GM12878 (cell line): ENCODE measurements around the gene NFATC2. TPM values are rescaled to one million over a fixed set of nuclear protein-coding genes. Genes with fewer than 3 reads are reported as not detected.

Source experiments
- ATAC-seq: fragments of 200-7000 bp; cut with Tn5 transposase; 3 replicates; pipeline ENCODE4 v1.9.1; 2020; ENCODE audit warnings: mild to moderate bottlenecking, moderate library complexity
- BruUV-seq: library from RNA; stranded (reverse); fragments of 400-500 nt; replicated peaks from 2 replicates; lab custom pipeline; 2021; lab: Mats Ljungman, UMichigan
- CTCF ChIA-PET: fragments of 300-600 bp; sonication (Branson Sonifier 250); formaldehyde crosslinking; extraction: SDS; loops from one replicate; lab custom pipeline; 2021; ENCODE audit warnings: inconsistent platforms; lab: Yijun Ruan, JAX
- POLR2A ChIA-PET: fragments of 350-600 bp; formaldehyde crosslinking; extraction: SDS; loops from one replicate; lab custom pipeline; 2021; ENCODE audit warnings: inconsistent platforms; lab: Charles Lee
- RAD21 ChIA-PET: fragments of 300-600 bp; sonication (Branson Sonifier 250); formaldehyde crosslinking; loops from one replicate; lab custom pipeline; 2023; ENCODE audit warnings: antibody characterized with exemption; ENCODE audit not compliant: unreplicated experiment; lab: Charles Lee
- SMC1A ChIA-PET: fragments of 300-600 bp; sonication (Branson Sonifier 250); formaldehyde crosslinking; loops from one replicate; lab custom pipeline; 2023; ENCODE audit not compliant: unreplicated experiment, uncharacterized antibody; lab: Charles Lee
- DNase-seq: peaks from one replicate; pipeline ENCODE4 v3.0.0-alpha.2; 2011; ENCODE audit warnings: low read depth, low spot score
- FAIRE-seq: peaks from 3 replicates; lab custom pipeline; 2011; peaks lifted over from hg19 to GRCh38; lab: Jason Lieb, UNC
- H2AFZ ChIP-seq: 2 replicates; pipeline ENCODE4 v1.6.0; 2011; ENCODE audit warnings: low read depth, low read length, control low read depth; ENCODE audit not compliant: control insufficient read depth
- H3K27ac ChIP-seq: 2 replicates; pipeline ENCODE4 v1.5.1; 2011; ENCODE audit warnings: control low read depth; ENCODE audit not compliant: control insufficient read depth, insufficient read depth
- H3K27me3 ChIP-seq, 2 experiments: replicated peaks in 1 of 2; 2 replicates each; pipeline versions ENCODE4 v1.6.0 to v1.6.1; 2011; ENCODE audit warnings: low read length in 1 of 2; ENCODE audit not compliant: control insufficient read depth in 2 of 2, insufficient read depth in 2 of 2
- H3K36me3 ChIP-seq, 2 experiments: 2 replicates each; pipeline ENCODE4 v1.5.1; 2011; ENCODE audit warnings: low read length in 1 of 2; ENCODE audit not compliant: control insufficient read depth in 2 of 2, insufficient read depth in 2 of 2
- H3K4me1 ChIP-seq: 2 replicates; pipeline ENCODE4 v1.6.1; 2011; ENCODE audit warnings: mild to moderate bottlenecking, low read length, moderate library complexity, mixed read lengths; ENCODE audit not compliant: control insufficient read depth, insufficient read depth
- H3K4me2 ChIP-seq: 2 replicates; pipeline ENCODE4 v1.6.0; 2011; ENCODE audit warnings: control low read depth; ENCODE audit not compliant: control insufficient read depth, insufficient read depth
- H3K4me3 ChIP-seq: fragments of 200-600 bp; sonication (generic); 2 replicates; pipeline ENCODE4 v1.5.1; 2016
- H3K79me2 ChIP-seq: 2 replicates; pipeline ENCODE4 v1.6.0; 2011; ENCODE audit warnings: low read length; ENCODE audit not compliant: control insufficient read depth, insufficient read depth
- H3K9ac ChIP-seq: 2 replicates; pipeline ENCODE4 v1.8.0; 2011; ENCODE audit warnings: low read length, control low read depth, mixed read lengths; ENCODE audit not compliant: control insufficient read depth, insufficient read depth
- H3K9me3 ChIP-seq: replicated peaks from 3 replicates; pipeline ENCODE4 v1.5.1; 2011; ENCODE audit warnings: mild to moderate bottlenecking, low read length; ENCODE audit not compliant: control insufficient read depth, insufficient read depth
- H4K20me1 ChIP-seq: 2 replicates; pipeline ENCODE4 v1.6.0; 2011; ENCODE audit not compliant: control insufficient read depth, insufficient read depth
- CBFB ChIP-seq: IDR thresholded peaks from 2 replicates; pipeline ENCODE4 v1.6.1; 2016; ENCODE audit warnings: antibody characterized with exemption, low read depth
- ELK1 ChIP-seq: IDR thresholded peaks from 2 replicates; pipeline ENCODE4 v1.6.1; 2012; ENCODE audit warnings: low read depth, low read length, improper control_type of control experiment
- FOXM1 ChIP-seq: IDR thresholded peaks from 2 replicates; pipeline ENCODE4 v1.6.1; 2012; ENCODE audit warnings: low read depth, mild to moderate bottlenecking, inconsistent platforms, low read length, moderate library complexity
- HCFC1 ChIP-seq: fragments of 150-350 bp; IDR thresholded peaks from 2 replicates; pipeline ENCODE4 v1.6.1; 2014; ENCODE audit warnings: low read length
- NR2C2 ChIP-seq: IDR thresholded peaks from 2 replicates; pipeline ENCODE4 v1.6.1; 2011; ENCODE audit warnings: borderline replicate concordance, low read depth; ENCODE audit not compliant: control insufficient read depth, insufficient read length
- WGBS: methylation state at CpG from one replicate; pipeline ENCODE4 v1.1.6; 2016; ENCODE audit warnings: low lambda C conversion rate; ENCODE audit not compliant: insufficient replicate concordance, insufficient coverage; ENCODE audit errors: missing lambda C conversion rate; 5-methylcytosine and 5-hydroxymethylcytosine counted together
- in situ Hi-C: fragments of 300-500 bp; cut with MboI; formaldehyde crosslinking; loops from 9 replicates; pipeline ENCODE4 v1.14.3; 2018; ENCODE audit warnings: mixed read lengths
- intact Hi-C: fragments of 100-400 bp; cut with micrococcal nuclease; formaldehyde crosslinking; loops from one replicate; pipeline ENCODE4 v1.14.2; 2022; ENCODE audit not compliant: unreplicated experiment
- polyA plus RNA-seq, 11 experiments: library from polyadenylated mRNA; depleted of rRNA in 4 of 11; unstranded in 6 of 11; stranded (reverse) in 5 of 11; fragments of >200 nt; fragmentation: Nextera tagmentation in 4 of 11; fragmentation: Illumina TruSeq in 1 of 11; extraction: Ambion mirVana in 4 of 11; extraction: Trizol in 1 of 11; gene quantifications; 1 replicate in 1 of 11; 2 replicates in 10 of 11; pipeline versions ENCODE4 v1.2.1 to v1.2.3, GENCODE V29; 2011 to 2016; ENCODE audit warnings: inconsistent platforms in 2 of 11, missing spikeins in 2 of 11, low read depth in 1 of 11
- total RNA-seq, 4 experiments: library from RNA; depleted of rRNA in 3 of 4; stranded (reverse); fragments of >200 nt in 3 of 4; fragmentation: Illumina TruSeq in 1 of 4; extraction: Trizol in 1 of 4; gene quantifications; 2 replicates each; pipeline versions ENCODE4 v1.2.1 to v1.2.3, GENCODE V29; 2013 to 2021
- TF ChIP-seq, protein P1 (sequence below): fragments of 450-650 bp; formaldehyde crosslinking; IDR thresholded peaks from 2 replicates; pipeline ENCODE4 v1.5.0; 2022; ENCODE audit warnings: mild to moderate bottlenecking, missing genetic modification characterization

Gene NFATC2
- total and polyA plus RNA-seq, 10 of the 15 experiments (the other 5 are each of a cell fraction or from before 2014, with no cell fraction given) = 3.3 to 20.0 (median 7.3) TPM

DNA sequence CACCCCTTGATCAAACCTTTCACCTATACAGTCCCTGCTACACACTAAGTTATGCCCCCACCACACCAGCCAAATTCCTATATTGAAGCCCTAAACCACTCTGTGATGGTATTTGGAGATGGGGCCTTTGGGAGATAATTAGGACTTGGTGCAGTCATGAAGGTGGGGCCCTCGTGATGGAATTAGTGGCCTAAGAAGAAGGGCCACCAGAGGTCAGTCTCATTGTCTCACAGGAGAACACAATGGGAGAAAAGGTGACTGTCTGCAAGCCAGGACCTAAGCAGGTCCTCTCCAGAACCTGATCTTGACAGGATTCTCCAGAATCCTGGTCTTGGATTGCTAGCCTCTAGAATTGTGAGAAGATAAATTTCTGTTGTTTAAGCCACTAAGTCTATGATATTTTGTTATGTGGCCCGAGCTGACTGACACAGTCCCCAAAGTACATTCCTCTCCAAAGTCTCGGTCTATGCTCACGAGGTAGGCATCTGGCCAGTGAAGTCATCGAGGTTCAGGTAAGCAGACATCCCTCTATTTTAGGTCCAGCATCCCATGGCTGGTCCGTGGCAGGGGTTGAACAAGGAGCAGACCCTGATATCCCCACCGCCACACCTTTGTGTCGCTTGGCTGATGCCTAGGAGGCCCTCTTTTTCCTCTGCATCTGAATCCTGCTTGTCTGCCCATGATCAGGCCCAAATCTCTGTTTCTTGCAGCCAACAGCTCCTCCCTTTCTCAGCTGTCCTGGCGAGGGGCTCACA is 138.9 kb downstream of the NFATC2 start:
- ChIA-PET SMC1A (interaction anchor here (1.0 to 2.4 kb wide), 11 partner anchors 10 to 609 kb away, joined by 3 to 12 read pairs (median 5); partner anchors contain the start of gene BCAS4), CTCF (interaction anchor here (1.0 to 1.7 kb wide), 3 partner anchors 12 to 24 kb away, joined by 3 to 9 read pairs (median 3); no protein-coding TSS in a partner anchor), POLR2A (interaction anchor here (0.5 to 1.8 kb wide), 2 partner anchors 12 to 1812 kb away, joined by 6 to 8 read pairs; no protein-coding TSS in a partner anchor), RAD21 (interaction anchor here (0.7 to 2.0 kb wide), 11 partner anchors 14 to 139 kb away, joined by 3 to 10 read pairs (median 5); partner anchors contain the start of gene NFATC2)
- Histone ChIP-seq H3K9me3 (no peaks in the 10 kb centered on the region; the same call in 2 of the 3 replicates), H3K27ac (peak overlapping the region; percentile 73), H3K79me2 (peaks cover 4% of the 10 kb centered on the region), H4K20me1 (no peaks in the 10 kb centered on the region), H3K4me1 (peaks cover 69% of the 10 kb centered on the region), H3K36me3 (peaks cover 2 to 6% of the 10 kb centered on the region in 2 experiments; a peak in 1 of 4 replicates), H3K4me3 (no peak overlapping the region), H2AFZ (no peak overlapping the region), H3K27me3 (no peaks in the 10 kb centered on the region), H3K9ac (no peak overlapping the region), H3K4me2 (peak overlapping the region; percentile 23)
- TF ChIP-seq HCFC1 = no peak
- TF ChIP-seq FOXM1 = no peak
- no peak for TF ChIP-seq ELK1
- TF ChIP-seq, protein P1, sequence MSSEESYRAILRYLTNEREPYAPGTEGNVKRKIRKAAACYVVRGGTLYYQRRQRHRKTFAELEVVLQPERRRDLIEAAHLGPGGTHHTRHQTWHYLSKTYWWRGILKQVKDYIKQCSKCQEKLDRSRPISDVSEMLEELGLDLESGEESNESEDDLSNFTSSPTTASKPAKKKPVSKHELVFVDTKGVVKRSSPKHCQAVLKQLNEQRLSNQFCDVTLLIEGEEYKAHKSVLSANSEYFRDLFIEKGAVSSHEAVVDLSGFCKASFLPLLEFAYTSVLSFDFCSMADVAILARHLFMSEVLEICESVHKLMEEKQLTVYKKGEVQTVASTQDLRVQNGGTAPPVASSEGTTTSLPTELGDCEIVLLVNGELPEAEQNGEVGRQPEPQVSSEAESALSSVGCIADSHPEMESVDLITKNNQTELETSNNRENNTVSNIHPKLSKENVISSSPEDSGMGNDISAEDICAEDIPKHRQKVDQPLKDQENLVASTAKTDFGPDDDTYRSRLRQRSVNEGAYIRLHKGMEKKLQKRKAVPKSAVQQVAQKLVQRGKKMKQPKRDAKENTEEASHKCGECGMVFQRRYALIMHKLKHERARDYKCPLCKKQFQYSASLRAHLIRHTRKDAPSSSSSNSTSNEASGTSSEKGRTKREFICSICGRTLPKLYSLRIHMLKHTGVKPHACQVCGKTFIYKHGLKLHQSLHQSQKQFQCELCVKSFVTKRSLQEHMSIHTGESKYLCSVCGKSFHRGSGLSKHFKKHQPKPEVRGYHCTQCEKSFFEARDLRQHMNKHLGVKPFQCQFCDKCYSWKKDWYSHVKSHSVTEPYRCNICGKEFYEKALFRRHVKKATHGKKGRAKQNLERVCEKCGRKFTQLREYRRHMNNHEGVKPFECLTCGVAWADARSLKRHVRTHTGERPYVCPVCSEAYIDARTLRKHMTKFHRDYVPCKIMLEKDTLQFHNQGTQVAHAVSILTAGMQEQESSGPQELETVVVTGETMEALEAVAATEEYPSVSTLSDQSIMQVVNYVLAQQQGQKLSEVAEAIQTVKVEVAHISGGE = no peak
- no peak for TF ChIP-seq NR2C2
- no peak for TF ChIP-seq CBFB
- ATAC-seq = no peak
- in situ Hi-C loops (loop anchor here (10.0 to 25.0 kb wide), 2 partner anchors 589 to 759 kb away; no protein-coding TSS in a partner anchor), intact Hi-C loops (loop anchor here (5.0 kb wide), 2 partner anchors 79 to 139 kb away; partner anchors contain the start of gene NFATC2)
- BruUV-seq = no TSS peak
- 71% methylated on average over 9 of the region's 9 CpGs for WGBS
- FAIRE-seq = no peak
- DNase-seq = no peak
